Neural cell (in vitro differentiated cells): Measurements from ENCODE around the gene SLC22A3.

Experiments
- EP300 ChIP-seq: fragments of 450-650 bp; conservative IDR thresholded peaks from 2 replicates; pipeline ENCODE4 v1.6.1; 2014; ENCODE audit warnings: antibody characterized with exemption, mild to moderate bottlenecking, moderate library complexity; ENCODE audit not compliant: poor library complexity, severe bottlenecking
- SMC3 ChIP-seq: fragments of 450-650 bp; conservative IDR thresholded peaks from 2 replicates; pipeline ENCODE4 v1.6.1; 2014; ENCODE audit warnings: antibody characterized with exemption, mild to moderate bottlenecking, moderate library complexity; ENCODE audit not compliant: poor library complexity
- TAF1 ChIP-seq: IDR thresholded peaks from 2 replicates; pipeline ENCODE4 v1.6.1; 2012; ENCODE audit warnings: low read depth
- TF ChIP-seq, protein P1 (sequence below): fragments of 450-650 bp; IDR thresholded peaks from 2 replicates; pipeline ENCODE4 v1.5.1; 2014; ENCODE audit warnings: antibody characterized with exemption, mild to moderate bottlenecking, moderate library complexity; ENCODE audit not compliant: poor library complexity, severe bottlenecking
- TF ChIP-seq, protein P2 (sequence below): IDR thresholded peaks from 2 replicates; pipeline ENCODE4 v1.6.1; 2012; ENCODE audit warnings: borderline replicate concordance

DNA sequence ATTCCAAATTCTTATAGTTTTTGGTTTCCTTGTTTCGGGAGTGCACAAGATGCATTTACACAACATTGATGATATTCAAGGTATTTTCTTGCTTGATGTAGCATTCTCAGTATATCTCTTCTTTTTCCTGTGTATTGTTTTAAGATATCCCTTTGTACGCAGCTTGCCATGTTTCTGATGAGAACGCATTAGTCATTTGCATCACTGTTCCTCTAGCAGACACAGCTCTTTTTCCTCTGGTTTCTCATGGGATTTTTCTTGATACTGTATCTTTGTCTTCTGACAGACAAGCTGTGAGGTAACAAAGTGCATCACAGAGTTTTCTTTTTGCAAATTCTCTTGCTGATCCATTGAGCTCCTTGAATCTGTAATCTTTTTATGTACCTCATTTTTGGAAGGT is 146.4 kb downstream of the SLC22A3 start:
- TF ChIP-seq, protein P1, sequence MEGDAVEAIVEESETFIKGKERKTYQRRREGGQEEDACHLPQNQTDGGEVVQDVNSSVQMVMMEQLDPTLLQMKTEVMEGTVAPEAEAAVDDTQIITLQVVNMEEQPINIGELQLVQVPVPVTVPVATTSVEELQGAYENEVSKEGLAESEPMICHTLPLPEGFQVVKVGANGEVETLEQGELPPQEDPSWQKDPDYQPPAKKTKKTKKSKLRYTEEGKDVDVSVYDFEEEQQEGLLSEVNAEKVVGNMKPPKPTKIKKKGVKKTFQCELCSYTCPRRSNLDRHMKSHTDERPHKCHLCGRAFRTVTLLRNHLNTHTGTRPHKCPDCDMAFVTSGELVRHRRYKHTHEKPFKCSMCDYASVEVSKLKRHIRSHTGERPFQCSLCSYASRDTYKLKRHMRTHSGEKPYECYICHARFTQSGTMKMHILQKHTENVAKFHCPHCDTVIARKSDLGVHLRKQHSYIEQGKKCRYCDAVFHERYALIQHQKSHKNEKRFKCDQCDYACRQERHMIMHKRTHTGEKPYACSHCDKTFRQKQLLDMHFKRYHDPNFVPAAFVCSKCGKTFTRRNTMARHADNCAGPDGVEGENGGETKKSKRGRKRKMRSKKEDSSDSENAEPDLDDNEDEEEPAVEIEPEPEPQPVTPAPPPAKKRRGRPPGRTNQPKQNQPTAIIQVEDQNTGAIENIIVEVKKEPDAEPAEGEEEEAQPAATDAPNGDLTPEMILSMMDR: no peak
- no peak for TF ChIP-seq EP300
- no peak for TF ChIP-seq TAF1
- TF ChIP-seq SMC3: no peak
- TF ChIP-seq, protein P2, sequence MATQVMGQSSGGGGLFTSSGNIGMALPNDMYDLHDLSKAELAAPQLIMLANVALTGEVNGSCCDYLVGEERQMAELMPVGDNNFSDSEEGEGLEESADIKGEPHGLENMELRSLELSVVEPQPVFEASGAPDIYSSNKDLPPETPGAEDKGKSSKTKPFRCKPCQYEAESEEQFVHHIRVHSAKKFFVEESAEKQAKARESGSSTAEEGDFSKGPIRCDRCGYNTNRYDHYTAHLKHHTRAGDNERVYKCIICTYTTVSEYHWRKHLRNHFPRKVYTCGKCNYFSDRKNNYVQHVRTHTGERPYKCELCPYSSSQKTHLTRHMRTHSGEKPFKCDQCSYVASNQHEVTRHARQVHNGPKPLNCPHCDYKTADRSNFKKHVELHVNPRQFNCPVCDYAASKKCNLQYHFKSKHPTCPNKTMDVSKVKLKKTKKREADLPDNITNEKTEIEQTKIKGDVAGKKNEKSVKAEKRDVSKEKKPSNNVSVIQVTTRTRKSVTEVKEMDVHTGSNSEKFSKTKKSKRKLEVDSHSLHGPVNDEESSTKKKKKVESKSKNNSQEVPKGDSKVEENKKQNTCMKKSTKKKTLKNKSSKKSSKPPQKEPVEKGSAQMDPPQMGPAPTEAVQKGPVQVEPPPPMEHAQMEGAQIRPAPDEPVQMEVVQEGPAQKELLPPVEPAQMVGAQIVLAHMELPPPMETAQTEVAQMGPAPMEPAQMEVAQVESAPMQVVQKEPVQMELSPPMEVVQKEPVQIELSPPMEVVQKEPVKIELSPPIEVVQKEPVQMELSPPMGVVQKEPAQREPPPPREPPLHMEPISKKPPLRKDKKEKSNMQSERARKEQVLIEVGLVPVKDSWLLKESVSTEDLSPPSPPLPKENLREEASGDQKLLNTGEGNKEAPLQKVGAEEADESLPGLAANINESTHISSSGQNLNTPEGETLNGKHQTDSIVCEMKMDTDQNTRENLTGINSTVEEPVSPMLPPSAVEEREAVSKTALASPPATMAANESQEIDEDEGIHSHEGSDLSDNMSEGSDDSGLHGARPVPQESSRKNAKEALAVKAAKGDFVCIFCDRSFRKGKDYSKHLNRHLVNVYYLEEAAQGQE: peak; percentile 33
